ENCODE measurements around the gene PGGHG.
A peak's percentile ranks its signal among the peaks of the same experiment; 100 is the strongest.

Gene PGGHG

GRCh38 chr11:276219-276618, 12.7 kb upstream of the PGGHG start:
- H3K4me1 Mint-ChIP-seq = peaks cover 40% of the 10 kb centered on the region
- H3K27me3 Mint-ChIP-seq = peaks cover 80% of the 10 kb centered on the region
- peaks cover 10% of the 10 kb centered on the region for H3K9me3 Mint-ChIP-seq
- H3K27ac Mint-ChIP-seq = no peak overlapping the region
- CTCF ChIA-PET = interaction anchor here (1.1 kb wide), 1 partner anchor 26 kb away, joined by 3 read pairs; no protein-coding TSS in a partner anchor
- no peak overlapping the region for H3K4me3 Mint-ChIP-seq
- no peak for DNase-seq
- H3K36me3 Mint-ChIP-seq = peaks cover 45% of the 10 kb centered on the region

- H3K4me3 Mint-ChIP-seq = peak within 1 kb of the TSS; percentile 88
- H3K9me3 Mint-ChIP-seq = peaks cover 10% of the 10 kb centered on the region
- peak within 1 kb of the TSS; percentile 96 for H3K27ac Mint-ChIP-seq
- peaks cover 57% of the 10 kb centered on the region for H3K36me3 Mint-ChIP-seq
- CTCF ChIA-PET = interaction anchor here (0.8 to 6.6 kb wide), 3 partner anchors 11 to 29 kb away, joined by 3 to 49 read pairs (median 4); partner anchors contain the start of gene IFITM2
- peak; percentile 35 for DNase-seq
- H3K27me3 Mint-ChIP-seq = peaks cover 84% of the 10 kb centered on the region
- H3K4me1 Mint-ChIP-seq = peaks cover 52% of the 10 kb centered on the region
These were observed 10.7 kb upstream of the PGGHG start, which contains the start of gene NLRP6 for GRCh38 chr11:278001-278951. TSS of gene NLRP6 (plus strand) at chr11:278407. CDS start at chr11:278570, 163 bp downstream.

- Mint-ChIP-seq H3K36me3 (peaks cover 62% of the 10 kb centered on the region), H3K4me1 (peaks cover 59% of the 10 kb centered on the region)
- CTCF ChIA-PET = interaction anchor here (1.0 to 6.6 kb wide), 3 partner anchors 12 to 28 kb away, joined by 4 to 49 read pairs (median 7); no protein-coding TSS in a partner anchor
These were observed 9.6 kb upstream of the PGGHG start for GRCh38 chr11:279040-279965.

GRCh38 chr11:279966-280705, 8.8 kb upstream of the PGGHG start:
- Mint-ChIP-seq H3K9me3 (peaks cover 10% of the 10 kb centered on the region), H3K36me3 (peaks cover 63% of the 10 kb centered on the region), H3K4me1 (peaks cover 63% of the 10 kb centered on the region), H3K27ac (peak overlapping the region; percentile 91), H3K27me3 (peaks cover 82% of the 10 kb centered on the region), H3K4me3 (peak overlapping the region; percentile 85)
- CTCF ChIA-PET = interaction anchor here (2.1 to 6.6 kb wide), 3 partner anchors 12 to 29 kb away, joined by 7 to 49 read pairs (median 16); no protein-coding TSS in a partner anchor
- peak; percentile 72 for DNase-seq

More at GRCh38 chr11:279040-279965, 9.6 kb upstream of the PGGHG start:
- Mint-ChIP-seq H3K27ac (peak overlapping the region; percentile 96), H3K27me3 (peaks cover 80% of the 10 kb centered on the region), H3K9me3 (peaks cover 10% of the 10 kb centered on the region), H3K4me3 (peak overlapping the region; percentile 88)
- DNase-seq = peak; percentile 48

GRCh38 chr11:280706-281485, 8.0 kb upstream of the PGGHG start:
- peaks cover 68% of the 10 kb centered on the region for H3K4me1 Mint-ChIP-seq
- H3K36me3 Mint-ChIP-seq = peaks cover 66% of the 10 kb centered on the region
- peak; percentile 69 for DNase-seq
- CTCF ChIA-PET = interaction anchor here (1.2 to 6.6 kb wide), 4 partner anchors 13 to 32 kb away, joined by 5 to 49 read pairs (median 12); no protein-coding TSS in a partner anchor
- H3K27me3 Mint-ChIP-seq = peaks cover 82% of the 10 kb centered on the region
- peak overlapping the region; percentile 85 for H3K4me3 Mint-ChIP-seq
- peak overlapping the region; percentile 86 for H3K27ac Mint-ChIP-seq
- H3K9me3 Mint-ChIP-seq = peaks cover 10% of the 10 kb centered on the region

GRCh38 chr11:281486-282161, 7.3 kb upstream of the PGGHG start:
- peaks cover 79% of the 10 kb centered on the region for H3K27me3 Mint-ChIP-seq
- H3K4me3 Mint-ChIP-seq = peak overlapping the region; percentile 85
- no peak for DNase-seq
- peaks cover 61% of the 10 kb centered on the region for H3K36me3 Mint-ChIP-seq
- peak overlapping the region; percentile 86 for H3K27ac Mint-ChIP-seq
- CTCF ChIA-PET = interaction anchor here (1.2 to 6.6 kb wide), 4 partner anchors 14 to 33 kb away, joined by 5 to 49 read pairs (median 12); no protein-coding TSS in a partner anchor
- H3K9me3 Mint-ChIP-seq = peaks cover 6% of the 10 kb centered on the region
- peaks cover 74% of the 10 kb centered on the region for H3K4me1 Mint-ChIP-seq

- CTCF ChIA-PET = interaction anchor here (1.2 to 6.6 kb wide), 3 partner anchors 14 to 34 kb away, joined by 5 to 49 read pairs (median 16); no protein-coding TSS in a partner anchor
- Mint-ChIP-seq H3K27me3 (peaks cover 78% of the 10 kb centered on the region), H3K4me1 (peaks cover 75% of the 10 kb centered on the region), H3K27ac (peak overlapping the region; percentile 86), H3K4me3 (peak overlapping the region; percentile 85), H3K9me3 (peaks cover 2% of the 10 kb centered on the region), H3K36me3 (peaks cover 55% of the 10 kb centered on the region)
- peak; percentile 20 for DNase-seq
These were observed 6.8 kb upstream of the PGGHG start for GRCh38 chr11:282171-282570.

- H3K27ac Mint-ChIP-seq = peak overlapping the region; percentile 86
- DNase-seq = peak; percentile 22
- H3K4me1 Mint-ChIP-seq = peaks cover 71% of the 10 kb centered on the region
- peaks cover 52% of the 10 kb centered on the region for H3K36me3 Mint-ChIP-seq
- H3K4me3 Mint-ChIP-seq = peak overlapping the region; percentile 85
- H3K9me3 Mint-ChIP-seq = no peaks in the 10 kb centered on the region
- peaks cover 81% of the 10 kb centered on the region for H3K27me3 Mint-ChIP-seq
- CTCF ChIA-PET = interaction anchor here (3.4 to 6.6 kb wide), 2 partner anchors 15 to 32 kb away, joined by 16 to 49 read pairs; no protein-coding TSS in a partner anchor
These were observed 6.1 kb upstream of the PGGHG start for GRCh38 chr11:282630-283360.

- peak overlapping the region; percentile 85 for H3K4me3 Mint-ChIP-seq
- DNase-seq = peak; percentile 20
- no peaks in the 10 kb centered on the region for H3K9me3 Mint-ChIP-seq
- peaks cover 80% of the 10 kb centered on the region for H3K27me3 Mint-ChIP-seq
- H3K27ac Mint-ChIP-seq = peak overlapping the region; percentile 86
- CTCF ChIA-PET = interaction anchor here (2.1 to 6.6 kb wide), 3 partner anchors 16 to 33 kb away, joined by 6 to 49 read pairs (median 16); no protein-coding TSS in a partner anchor
- peaks cover 54% of the 10 kb centered on the region for H3K36me3 Mint-ChIP-seq
- H3K4me1 Mint-ChIP-seq = peaks cover 66% of the 10 kb centered on the region
These were observed 5.4 kb upstream of the PGGHG start for GRCh38 chr11:283405-284104.

GRCh38 chr11:284105-285020, 4.6 kb upstream of the PGGHG start:
- no peak overlapping the region for H3K4me3 Mint-ChIP-seq

More at GRCh38 chr11:284105-285020, 4.6 kb upstream of the PGGHG start:
- Mint-ChIP-seq H3K9me3 (no peaks in the 10 kb centered on the region), H3K27ac (peak overlapping the region; percentile 86), H3K4me1 (peaks cover 63% of the 10 kb centered on the region), H3K27me3 (peaks cover 74% of the 10 kb centered on the region), H3K36me3 (peaks cover 52% of the 10 kb centered on the region)
- CTCF ChIA-PET = interaction anchor here (2.1 kb wide), 1 partner anchor 34 kb away, joined by 6 read pairs; no protein-coding TSS in a partner anchor
- DNase-seq = peak; percentile 19

Measured in activated naive CD4-positive, alpha-beta T cell treated with anti-CD3 and anti-CD28 coated beads, Interleukin-2, amount 10 ng/mL, durations not matched to agents 7 days and 5 days (primary cell).